ENCODE measurements around the gene USP33. TPM values are rescaled to one million over a fixed set of nuclear protein-coding genes. Genes with fewer than 3 reads are reported as not detected.
A peak's percentile ranks its signal among the peaks of the same experiment; 100 is the strongest.
"Not testable (repeated sequence)": the region's sequence is repeated elsewhere in the genome, so short reads cannot be mapped to it uniquely, and the experiment has no call there.

Gene USP33
- total RNA-seq, 1 donor from 2014 or later, result 75.9 TPM

GRCh38 chr1:77741316-77741715 lies 18.3 kb downstream of the USP33 start:
- DNase-seq (ENCODE audit: low read depth in 2 of 2), result no peak

- no peak for DNase-seq (ENCODE audit: low read depth in 2 of 2)
These were observed 20.4 kb downstream of the USP33 start for GRCh38 chr1:77739235-77739634.

DNA sequence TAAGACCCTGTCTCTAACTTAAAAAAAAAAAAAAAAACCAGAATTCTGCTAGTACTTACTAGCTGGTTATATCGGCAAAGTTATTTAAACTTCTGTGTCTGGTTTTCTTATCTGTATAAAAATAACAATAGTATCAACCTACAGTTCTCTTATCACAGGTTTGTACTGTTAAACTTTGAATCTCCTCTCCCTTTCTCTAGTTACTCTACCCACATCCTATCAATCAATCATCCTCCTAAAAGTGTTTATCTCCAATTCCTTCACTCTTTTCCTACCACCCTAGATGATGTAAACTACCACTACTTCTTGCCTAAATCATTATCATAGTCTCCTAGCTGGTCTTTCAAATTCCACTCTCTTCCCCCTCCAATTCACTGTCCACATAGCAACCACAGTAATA lies 27.6 kb downstream of the USP33 start:
- no peak for DNase-seq (ENCODE audit: low read depth in 2 of 2)

DNA sequence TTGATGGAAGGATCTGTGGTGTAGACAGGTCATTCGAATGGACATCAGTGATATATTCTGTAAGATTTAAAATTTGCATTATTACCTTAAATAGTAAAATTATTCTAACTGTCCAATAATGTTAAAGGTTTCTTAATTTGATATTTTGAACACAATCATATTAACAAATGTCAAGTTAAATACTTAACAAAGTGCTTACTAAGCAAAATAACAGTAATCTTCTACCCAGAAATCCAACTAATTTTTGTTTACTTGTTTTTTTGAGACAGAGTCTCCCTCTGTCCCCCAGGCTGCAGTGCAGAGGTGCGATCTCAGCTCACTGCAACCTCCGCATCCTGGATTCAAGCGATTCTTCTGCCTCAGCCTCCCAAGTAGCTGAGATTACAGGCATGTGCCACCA lies 33.9 kb downstream of the USP33 start:
- DNase-seq (ENCODE audit: low read depth in 2 of 2), result no peak

DNA sequence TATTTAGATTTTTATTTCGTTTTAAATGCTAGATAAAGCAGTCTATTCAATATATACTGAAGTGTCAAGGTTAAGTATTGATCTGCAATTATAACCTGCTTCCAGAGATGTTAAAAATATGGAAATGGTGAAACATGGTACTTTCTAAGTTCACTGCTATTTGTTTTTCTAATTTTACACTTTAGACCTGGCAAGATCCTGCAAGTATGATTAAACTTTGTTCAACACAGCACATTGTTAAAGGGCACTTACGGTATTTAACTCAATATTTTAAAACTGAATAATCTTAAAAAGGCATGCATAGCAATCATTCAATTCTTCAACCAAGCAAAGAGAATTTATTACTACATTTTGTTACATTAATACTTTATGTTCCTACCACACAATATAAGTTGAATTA lies 41.5 kb downstream of the USP33 start:
- DNase-seq (ENCODE audit: low read depth in 2 of 2), result no peak

- no peak for DNase-seq (ENCODE audit: low read depth in 2 of 2)
These were observed 43.6 kb downstream of the USP33 start for GRCh38 chr1:77716065-77716464.

GRCh38 chr1:77709727-77710126 lies 49.9 kb downstream of the USP33 start:
- no peak for DNase-seq (ENCODE audit: low read depth in 2 of 2)

GRCh38 chr1:77706321-77706720 lies 53.3 kb downstream of the USP33 start:
- DNase-seq (ENCODE audit: low read depth in 2 of 2), result no peak

- DNase-seq (ENCODE audit: low read depth in 2 of 2), result peak; percentile 20 to 37
These were observed 54.9 kb downstream of the USP33 start for GRCh38 chr1:77704736-77705135.

- DNase-seq (ENCODE audit: low read depth in 2 of 2), result not testable (repeated sequence)
These were observed 60.0 kb downstream of the USP33 start for GRCh38 chr1:77699673-77700072.

GRCh38 chr1:77697441-77697840 lies 62.2 kb downstream of the USP33 start:
- DNase-seq (ENCODE audit: low read depth in 2 of 2), result no peak

GRCh38 chr1:77688939-77689338 lies 70.7 kb downstream of the USP33 start:
- no peak for DNase-seq (ENCODE audit: low read depth in 2 of 2)

GRCh38 chr1:77687519-77687906 lies 72.1 kb downstream of the USP33 start:
- DNase-seq (ENCODE audit: low read depth in 2 of 2), result no peak

DNA sequence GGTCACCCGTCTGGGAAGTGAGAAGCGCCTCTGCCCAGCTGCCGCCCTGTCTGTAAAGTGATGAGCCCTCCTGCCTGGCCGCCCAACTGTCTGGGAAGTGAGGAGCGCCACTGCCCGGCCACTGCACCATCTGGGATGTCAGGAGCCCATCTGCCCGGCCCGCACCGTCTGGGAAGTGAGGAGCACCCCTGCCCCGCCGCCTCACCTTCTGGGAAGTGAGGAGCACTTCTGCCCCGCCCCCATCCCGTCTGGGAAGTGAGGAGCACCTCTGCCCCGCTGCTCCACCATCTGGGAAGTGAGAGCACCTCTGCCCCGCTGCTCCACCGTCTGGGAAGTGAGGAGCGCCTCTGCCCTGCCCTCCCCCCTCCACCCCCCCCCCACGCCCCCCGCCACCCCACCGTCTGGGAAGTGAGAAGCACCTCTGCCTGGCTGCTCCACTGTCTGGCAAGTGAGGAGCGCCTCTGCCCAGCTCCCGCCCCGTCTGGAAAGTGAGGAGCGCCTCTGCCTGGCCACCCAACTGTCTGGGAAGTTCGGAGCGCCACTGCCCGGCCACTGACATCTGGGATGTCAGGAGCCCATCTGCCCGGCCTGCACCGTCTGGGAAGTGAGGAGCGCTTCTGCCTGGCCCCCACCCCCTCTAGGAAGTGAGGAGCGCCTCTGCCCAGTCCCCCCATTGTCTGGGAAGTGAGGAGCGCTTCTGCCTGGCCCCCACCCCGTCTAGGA lies 72.7 kb downstream of the USP33 start:
- DNase-seq (ENCODE audit: low read depth in 2 of 2), result no peak

DNA sequence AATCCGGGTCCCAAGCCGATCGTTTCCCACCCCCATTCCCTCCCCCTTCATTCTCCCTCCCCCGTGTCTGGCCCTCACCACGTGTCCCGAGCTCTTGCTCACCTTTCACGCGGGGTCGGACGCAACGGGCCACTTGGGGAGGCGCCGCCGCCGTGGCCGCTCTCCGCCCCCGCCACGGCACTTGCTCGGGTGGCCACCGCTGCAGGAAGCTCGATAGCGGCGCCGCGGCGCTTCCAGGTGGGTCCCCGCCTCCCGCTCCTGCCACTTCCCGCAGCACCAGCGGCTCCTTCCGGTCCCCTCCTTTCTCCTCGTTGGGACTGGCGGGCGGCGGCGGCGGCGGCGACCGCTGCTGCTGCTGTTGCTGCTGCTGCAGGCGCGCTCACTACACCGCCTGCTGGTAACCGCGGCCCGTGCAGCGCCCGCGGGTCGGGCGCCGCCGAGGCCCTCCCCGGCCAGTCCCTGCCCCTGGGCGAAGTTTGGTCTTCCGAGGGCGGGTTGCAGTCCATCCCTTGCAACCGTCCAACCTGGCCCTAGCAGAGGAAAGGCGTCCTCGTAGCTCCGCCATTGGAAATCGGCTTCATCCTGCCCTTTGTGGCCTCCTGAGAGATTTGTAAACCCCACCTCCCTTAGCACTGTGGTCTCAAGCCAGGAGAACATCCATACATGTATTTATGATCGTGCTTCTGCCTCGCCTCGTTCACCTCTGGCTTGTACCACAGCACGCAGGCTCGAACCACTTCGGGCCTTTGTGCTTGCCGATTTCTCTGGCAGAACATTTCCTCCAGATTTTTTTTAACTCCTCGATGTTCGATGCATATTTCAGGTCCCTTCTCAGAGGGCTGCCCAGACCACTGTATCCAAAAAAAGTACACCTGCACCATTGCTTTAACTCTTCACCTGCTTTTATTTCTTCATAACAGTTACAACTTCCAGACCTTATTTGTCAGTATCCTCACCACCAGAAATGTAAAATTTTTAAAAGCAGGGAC lies 76.2 kb downstream of the USP33 start:
- DNase-seq (ENCODE audit: low read depth in 2 of 2), result peak; percentile 82 to 95

- peak; percentile 92 to 94 for DNase-seq (ENCODE audit: low read depth in 2 of 2)
These were observed 77.0 kb downstream of the USP33 start, which contains the start of gene ZZZ3 for GRCh38 chr1:77682460-77683159. ZZZ3 (minus strand) TSS chr1:77682658; CDS start chr1:77633354, 49,304 bp downstream.

- DNase-seq (ENCODE audit: low read depth in 2 of 2), result no peak
These were observed 79.5 kb downstream of the USP33 start for GRCh38 chr1:77680173-77680572.

GRCh38 chr1:77678660-77679610 lies 80.7 kb downstream of the USP33 start:
- DNase-seq (ENCODE audit: low read depth in 2 of 2), result no peak

DNA sequence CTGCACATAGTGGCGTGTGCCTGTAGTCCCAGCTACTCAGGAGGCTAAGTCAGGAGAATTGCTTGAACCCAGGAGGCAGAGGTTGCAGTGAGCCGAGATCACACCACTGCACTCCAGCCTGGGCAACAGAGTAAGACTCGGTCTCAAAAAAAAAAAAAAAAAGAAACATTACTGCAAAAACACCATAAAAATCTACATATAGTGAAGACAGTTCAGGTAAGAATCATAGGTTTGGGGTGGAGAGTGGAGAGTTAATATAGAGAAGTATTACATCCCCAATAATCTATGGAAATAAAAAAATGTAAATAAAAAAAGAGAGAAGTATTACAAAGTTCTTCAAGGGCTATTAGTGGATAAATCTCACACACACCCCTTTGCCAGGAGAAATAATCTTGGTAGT lies 84.8 kb downstream of the USP33 start:
- DNase-seq (ENCODE audit: low read depth in 2 of 2), result not testable (repeated sequence)

- DNase-seq (ENCODE audit: low read depth in 2 of 2), result no peak
These were observed 85.8 kb downstream of the USP33 start for GRCh38 chr1:77673716-77674355.
